RWPE2 (cell line): Measurements from ENCODE around the gene BBX.

ENCODE experiments used
- ATAC-seq: fragments of 200-7000 bp; cut with Tn5 transposase; 3 replicates; pipeline ENCODE4 v1.9.1; 2021; ENCODE audit warnings: low read depth
- DNase-seq: peaks from one replicate; pipeline ENCODE4 v3.0.0-alpha.2; 2020; ENCODE audit warnings: low spot score
- H3K27ac ChIP-seq: fragments of 450-650 bp; 2 replicates; pipeline ENCODE4 v1.5.1; 2017; ENCODE audit warnings: mild to moderate bottlenecking; ENCODE audit not compliant: poor library complexity, severe bottlenecking
- H3K27me3 ChIP-seq: fragments of 250-450 bp; sonication (Bioruptor Pico); 2 replicates; pipeline ENCODE4 v1.5.1; 2021; ENCODE audit warnings: mild to moderate bottlenecking, moderate library complexity; ENCODE audit not compliant: insufficient read depth, poor library complexity, severe bottlenecking
- H3K36me3 ChIP-seq: fragments of 250-450 bp; sonication (Bioruptor Pico); 2 replicates; pipeline ENCODE4 v1.5.1; 2020; ENCODE audit warnings: low read depth, mild to moderate bottlenecking, moderate library complexity
- H3K4me1 ChIP-seq: fragments of 250-450 bp; sonication (Bioruptor Pico); 2 replicates; pipeline ENCODE4 v1.5.1; 2021; ENCODE audit warnings: mild to moderate bottlenecking, moderate library complexity; ENCODE audit not compliant: insufficient read depth, poor library complexity, severe bottlenecking
- H3K4me3 ChIP-seq: fragments of 250-450 bp; sonication (Bioruptor Pico); 2 replicates; pipeline ENCODE4 v1.5.1; 2021; ENCODE audit warnings: mild to moderate bottlenecking, moderate library complexity; ENCODE audit not compliant: severe bottlenecking
- H3K9me3 ChIP-seq: fragments of 250-450 bp; sonication (Bioruptor Pico); 2 replicates; pipeline ENCODE4 v1.5.1; 2021; ENCODE audit warnings: mild to moderate bottlenecking, moderate library complexity; ENCODE audit not compliant: severe bottlenecking
- CTCF ChIP-seq: fragments of 450-650 bp; IDR thresholded peaks from one replicate; pipeline ENCODE4 v1.5.1; 2017; ENCODE audit warnings: mild to moderate bottlenecking, moderate library complexity; ENCODE audit not compliant: poor library complexity, severe bottlenecking

The BBX gene

GRCh38 chr3:107650788-107651187 lies 128.0 kb downstream of the BBX start:
- ATAC-seq = no peak

GRCh38 chr3:107651782-107652181 lies 129.0 kb downstream of the BBX start:
- ATAC-seq (no peak), DNase-seq (no peak)
- H3K4me1 ChIP-seq = no peaks in the 10 kb centered on the region
- H3K36me3 ChIP-seq = peaks cover 4% of the 10 kb centered on the region
- no peaks in the 10 kb centered on the region for H3K27me3 ChIP-seq
- no peak overlapping the region for H3K27ac ChIP-seq
- no peaks in the 10 kb centered on the region for H3K9me3 ChIP-seq
- TF ChIP-seq CTCF = no peak
- H3K4me3 ChIP-seq = no peak overlapping the region

More at GRCh38 chr3:107650788-107651187, 128.0 kb downstream of the BBX start:
- H3K9me3 ChIP-seq = no peaks in the 10 kb centered on the region
- no peak for DNase-seq
- H3K27ac ChIP-seq = no peak overlapping the region
- no peak overlapping the region for H3K4me3 ChIP-seq
- peaks cover 14% of the 10 kb centered on the region for H3K36me3 ChIP-seq
- H3K27me3 ChIP-seq = no peaks in the 10 kb centered on the region
- no peak for TF ChIP-seq CTCF
- no peaks in the 10 kb centered on the region for H3K4me1 ChIP-seq

- DNase-seq = no peak
- TF ChIP-seq CTCF = no peak
- H3K36me3 ChIP-seq = no peaks in the 10 kb centered on the region
These were observed 131.5 kb downstream of the BBX start for GRCh38 chr3:107654218-107654617.

GRCh38 chr3:107657971-107658370 lies 135.2 kb downstream of the BBX start:
- ATAC-seq = peak; percentile 57; the same call in 2 of the 3 replicates
- DNase-seq = no peak
- no peaks in the 10 kb centered on the region for H3K36me3 ChIP-seq
- peaks cover 35% of the 10 kb centered on the region for H3K4me1 ChIP-seq
- H3K4me3 ChIP-seq = no peak overlapping the region
- no peak for TF ChIP-seq CTCF
- peak overlapping the region; percentile 23 for H3K27ac ChIP-seq
- no peaks in the 10 kb centered on the region for H3K9me3 ChIP-seq
- H3K27me3 ChIP-seq = no peaks in the 10 kb centered on the region

More at GRCh38 chr3:107654218-107654617, 131.5 kb downstream of the BBX start:
- no peaks in the 10 kb centered on the region for H3K9me3 ChIP-seq
- no peaks in the 10 kb centered on the region for H3K27me3 ChIP-seq
- H3K27ac ChIP-seq = no peak overlapping the region
- ATAC-seq = no peak
- no peak overlapping the region for H3K4me3 ChIP-seq
- peaks cover 11% of the 10 kb centered on the region for H3K4me1 ChIP-seq

GRCh38 chr3:107660306-107660976 lies 137.7 kb downstream of the BBX start:
- Histone ChIP-seq H3K9me3 (no peaks in the 10 kb centered on the region), H3K27me3 (no peaks in the 10 kb centered on the region), H3K4me1 (peaks cover 40% of the 10 kb centered on the region), H3K36me3 (no peaks in the 10 kb centered on the region), H3K27ac (no peak overlapping the region), H3K4me3 (no peak overlapping the region)
- ATAC-seq (no peak), DNase-seq (no peak)
- TF ChIP-seq CTCF = peak; percentile 91
